BLaER1 (cell line): ENCODE results near the gene ATP7B.

Source experiments
- H3K27ac ChIP-seq: shearing (Covaris generic); formaldehyde crosslinking; 2 replicates; pipeline ENCODE4 v1.8.1; 2022
- H3K27me3 ChIP-seq: shearing (Covaris generic); formaldehyde crosslinking; 2 replicates; pipeline ENCODE4 v1.8.1; 2022
- H3K36me3 ChIP-seq: shearing (Covaris generic); formaldehyde crosslinking; 2 replicates; pipeline ENCODE4 v1.8.1; 2022
- H3K4me1 ChIP-seq: shearing (Covaris generic); formaldehyde crosslinking; 2 replicates; pipeline ENCODE4 v1.8.1; 2022
- H3K4me2 ChIP-seq: shearing (Covaris generic); formaldehyde crosslinking; 2 replicates; pipeline ENCODE4 v1.8.1; 2022
- H3K4me3 ChIP-seq: shearing (Covaris generic); formaldehyde crosslinking; 2 replicates; pipeline ENCODE4 v1.8.1; 2022
- H3K9ac ChIP-seq: shearing (Covaris generic); formaldehyde crosslinking; 2 replicates; pipeline ENCODE4 v1.8.1; 2022
- H3K9me3 ChIP-seq: shearing (Covaris generic); formaldehyde crosslinking; 2 replicates; pipeline ENCODE4 v1.8.1; 2022
- H4K20me1 ChIP-seq: shearing (Covaris generic); formaldehyde crosslinking; 2 replicates; pipeline ENCODE4 v1.8.1; 2022
- Cebpa-rat ChIP-seq: shearing (Covaris generic); IDR thresholded peaks from 2 replicates; pipeline ENCODE4 v1.8.1; 2022

ATP7B gene

GRCh38 chr13:51981355-51981754 is 29.9 kb downstream of the ATP7B start:
- Histone ChIP-seq H3K4me3 (no peak overlapping the region), H4K20me1 (no peaks in the 10 kb centered on the region), H3K4me2 (no peak overlapping the region), H3K9me3 (peaks cover 5% of the 10 kb centered on the region; the same call in 1 of the 2 replicates), H3K36me3 (no peaks in the 10 kb centered on the region), H3K27ac (no peak overlapping the region), H3K27me3 (no peaks in the 10 kb centered on the region), H3K9ac (no peak overlapping the region), H3K4me1 (no peaks in the 10 kb centered on the region)
- no peak for TF ChIP-seq Cebpa-rat

GRCh38 chr13:51980908-51981307 is 30.3 kb downstream of the ATP7B start:
- peaks cover 5% of the 10 kb centered on the region; the same call in 1 of the 2 replicates for H3K9me3 ChIP-seq
- no peaks in the 10 kb centered on the region for H3K36me3 ChIP-seq
- H3K4me1 ChIP-seq, result no peaks in the 10 kb centered on the region
- H3K9ac ChIP-seq, result no peak overlapping the region
- no peaks in the 10 kb centered on the region for H3K27me3 ChIP-seq
- no peak for TF ChIP-seq Cebpa-rat
- H4K20me1 ChIP-seq, result no peaks in the 10 kb centered on the region
- H3K4me3 ChIP-seq, result no peak overlapping the region
- H3K27ac ChIP-seq, result no peak overlapping the region
- no peak overlapping the region for H3K4me2 ChIP-seq

- H3K9me3 ChIP-seq, result no peaks in the 10 kb centered on the region
- H3K4me1 ChIP-seq, result no peaks in the 10 kb centered on the region
- H3K36me3 ChIP-seq, result no peaks in the 10 kb centered on the region
- no peak overlapping the region for H3K9ac ChIP-seq
- H3K27ac ChIP-seq, result no peak overlapping the region
- H3K4me3 ChIP-seq, result no peak overlapping the region
- H3K27me3 ChIP-seq, result no peaks in the 10 kb centered on the region
- no peak for TF ChIP-seq Cebpa-rat
- no peaks in the 10 kb centered on the region for H4K20me1 ChIP-seq
- no peak overlapping the region for H3K4me2 ChIP-seq
These were observed 32.3 kb downstream of the ATP7B start for GRCh38 chr13:51978796-51979556.

GRCh38 chr13:51977625-51978024 is 33.6 kb downstream of the ATP7B start:
- TF ChIP-seq Cebpa-rat, result no peak
- no peaks in the 10 kb centered on the region for H3K4me1 ChIP-seq
- no peak overlapping the region for H3K4me2 ChIP-seq
- H3K27ac ChIP-seq, result no peak overlapping the region
- H4K20me1 ChIP-seq, result no peaks in the 10 kb centered on the region
- H3K36me3 ChIP-seq, result no peaks in the 10 kb centered on the region
- H3K27me3 ChIP-seq, result no peaks in the 10 kb centered on the region
- no peak overlapping the region for H3K9ac ChIP-seq
- H3K9me3 ChIP-seq, result no peaks in the 10 kb centered on the region
- no peak overlapping the region for H3K4me3 ChIP-seq

GRCh38 chr13:51976890-51977289 is 34.4 kb downstream of the ATP7B start:
- Histone ChIP-seq H3K9me3 (no peaks in the 10 kb centered on the region), H3K27ac (no peak overlapping the region), H4K20me1 (no peaks in the 10 kb centered on the region), H3K9ac (no peak overlapping the region), H3K4me1 (no peaks in the 10 kb centered on the region), H3K4me2 (no peak overlapping the region), H3K4me3 (no peak overlapping the region), H3K36me3 (no peaks in the 10 kb centered on the region), H3K27me3 (no peaks in the 10 kb centered on the region)
- no peak for TF ChIP-seq Cebpa-rat

- Histone ChIP-seq H3K36me3 (no peaks in the 10 kb centered on the region), H3K27ac (no peak overlapping the region), H3K4me2 (no peak overlapping the region), H3K27me3 (no peaks in the 10 kb centered on the region), H3K9ac (no peak overlapping the region), H3K4me3 (no peak overlapping the region), H4K20me1 (no peaks in the 10 kb centered on the region), H3K4me1 (no peaks in the 10 kb centered on the region), H3K9me3 (no peaks in the 10 kb centered on the region)
- no peak for TF ChIP-seq Cebpa-rat
These were observed 34.8 kb downstream of the ATP7B start for GRCh38 chr13:51976423-51976822.

- H3K27ac ChIP-seq, result no peak overlapping the region
- no peaks in the 10 kb centered on the region for H3K9me3 ChIP-seq
- H3K4me3 ChIP-seq, result no peak overlapping the region
- no peaks in the 10 kb centered on the region for H3K27me3 ChIP-seq
- no peaks in the 10 kb centered on the region for H3K36me3 ChIP-seq
- H4K20me1 ChIP-seq, result no peaks in the 10 kb centered on the region
- H3K9ac ChIP-seq, result no peak overlapping the region
- no peaks in the 10 kb centered on the region for H3K4me1 ChIP-seq
- no peak for TF ChIP-seq Cebpa-rat
- no peak overlapping the region for H3K4me2 ChIP-seq
These were observed 36.8 kb downstream of the ATP7B start for GRCh38 chr13:51974482-51974881.

GRCh38 chr13:51971520-51972426 is 39.5 kb downstream of the ATP7B start:
- no peak overlapping the region for H3K9ac ChIP-seq
- no peak for TF ChIP-seq Cebpa-rat
- H3K27ac ChIP-seq, result no peak overlapping the region
- no peaks in the 10 kb centered on the region for H3K9me3 ChIP-seq
- no peak overlapping the region for H3K4me3 ChIP-seq
- H3K27me3 ChIP-seq, result no peaks in the 10 kb centered on the region
- H3K4me2 ChIP-seq, result no peak overlapping the region
- no peaks in the 10 kb centered on the region for H4K20me1 ChIP-seq
- H3K36me3 ChIP-seq, result no peaks in the 10 kb centered on the region
- H3K4me1 ChIP-seq, result no peaks in the 10 kb centered on the region

- H4K20me1 ChIP-seq, result no peaks in the 10 kb centered on the region
- H3K27me3 ChIP-seq, result no peaks in the 10 kb centered on the region
- no peak overlapping the region for H3K4me3 ChIP-seq
- TF ChIP-seq Cebpa-rat, result no peak
- H3K36me3 ChIP-seq, result no peaks in the 10 kb centered on the region
- no peak overlapping the region for H3K27ac ChIP-seq
- H3K4me1 ChIP-seq, result no peaks in the 10 kb centered on the region
- no peak overlapping the region for H3K9ac ChIP-seq
- no peaks in the 10 kb centered on the region for H3K9me3 ChIP-seq
- no peak overlapping the region for H3K4me2 ChIP-seq
These were observed 40.9 kb downstream of the ATP7B start for GRCh38 chr13:51970349-51970748.
